Measurements from ENCODE around the gene OGG1. TPM values are rescaled to one million over a fixed set of nuclear protein-coding genes. Genes with fewer than 3 reads are reported as not detected.

Gene OGG1
- total RNA-seq (2014; rRNA removed; shearing (Covaris generic)), result 18.0 and 36.5 TPM in 2 replicates
- polyA plus RNA-seq (2016; fragmentation: Nextera tagmentation; extraction: Ambion mirVana), result 23.0 and 24.6 TPM in 2 replicates

GRCh38 chr3:9749645-9750555 lies at the start of gene OGG1:
OGG1 (plus strand) TSS chr3:9749952; CDS start chr3:9750287, 335 bp downstream.
- no peaks in the 10 kb centered on the region for H3K27me3 ChIP-seq (replicated peaks; ENCODE audit: insufficient read depth)
- H3K36me3 ChIP-seq (ENCODE audit: low read depth), result peaks cover 20% of the 10 kb centered on the region; the same call in 1 of the 2 replicates
- in situ Hi-C loops (cut with MboI), result no loop called here
- no peaks in the 10 kb centered on the region for H3K9me2 ChIP-seq (ENCODE audit: insufficient read depth)
- WGBS, 2 experiments (ENCODE audit: low coverage in 1 of 2, low lambda C conversion rate in 2 of 2, missing lambda C conversion rate in 2 of 2), result 1% methylated on average over 51 to 60 of the region's 60 CpGs
- H3F3A ChIP-seq (ENCODE audit: insufficient read depth), result peaks cover 24% of the 10 kb centered on the region
- H3K9ac ChIP-seq, result peak within 1 kb of the TSS; percentile 85
- DNase-seq, result peak; percentile 99
- H3K4me1 ChIP-seq (ENCODE audit: insufficient read depth), result peaks cover 19% of the 10 kb centered on the region; the same call in 1 of the 2 replicates
- H3K4me2 ChIP-seq (ENCODE audit: unreplicated experiment), result peak within 1 kb of the TSS; percentile 95
- no peaks in the 10 kb centered on the region for H3K9me3 ChIP-seq (ENCODE audit: low read depth)
- H4K20me1 ChIP-seq (ENCODE audit: insufficient read depth), result no peaks in the 10 kb centered on the region
- TF ChIP-seq EZH2 (IDR thresholded peaks at IDR 0.05; ENCODE audit: insufficient read depth, poor library complexity, severe bottlenecking) (no peak), EZH2phosphoT487 (IDR thresholded peaks at IDR 0.05; ENCODE audit: insufficient read depth, low read depth) (no peak)
- H3K79me2 ChIP-seq (ENCODE audit: insufficient read depth), result peaks cover 23% of the 10 kb centered on the region
- H2AFZ ChIP-seq, result peak within 1 kb of the TSS; percentile 87
- peak within 1 kb of the TSS; percentile 100 for H3K4me3 ChIP-seq
- H3K27ac ChIP-seq, result peak within 1 kb of the TSS; percentile 90

GRCh38 chr3:9700536-9700935 lies 49.2 kb upstream of the OGG1 start:
- Histone ChIP-seq H3K9me2 (ENCODE audit: insufficient read depth) (no peaks in the 10 kb centered on the region), H3K4me3 (no peak overlapping the region), H3K9ac (no peak overlapping the region), H3K4me2 (ENCODE audit: unreplicated experiment) (no peak overlapping the region), H3K36me3 (ENCODE audit: low read depth) (no peaks in the 10 kb centered on the region), H3K27me3 (replicated peaks; ENCODE audit: insufficient read depth) (peaks cover 10% of the 10 kb centered on the region; the same call in 1 of the 2 replicates), H3K79me2 (ENCODE audit: insufficient read depth) (no peaks in the 10 kb centered on the region), H3K9me3 (ENCODE audit: low read depth) (no peaks in the 10 kb centered on the region), H3K27ac (no peak overlapping the region), H2AFZ (no peak overlapping the region), H3K4me1 (ENCODE audit: insufficient read depth) (peaks cover 3% of the 10 kb centered on the region; the same call in 1 of the 2 replicates), H3F3A (ENCODE audit: insufficient read depth) (no peaks in the 10 kb centered on the region), H4K20me1 (ENCODE audit: insufficient read depth) (no peaks in the 10 kb centered on the region)
- peak; percentile 33 for DNase-seq
- WGBS, 2 experiments (ENCODE audit: low coverage in 1 of 2, low lambda C conversion rate in 2 of 2, missing lambda C conversion rate in 2 of 2), result 64 to 65% methylated on average over 2 of the region's 2 CpGs
- TF ChIP-seq EZH2 (IDR thresholded peaks at IDR 0.05; ENCODE audit: insufficient read depth, poor library complexity, severe bottlenecking), result no peak
- no peak for TF ChIP-seq EZH2phosphoT487 (IDR thresholded peaks at IDR 0.05; ENCODE audit: insufficient read depth, low read depth)
- in situ Hi-C loops (cut with MboI), result no loop called here

- H3K27ac ChIP-seq, result no peak overlapping the region
- H3K9ac ChIP-seq, result no peak overlapping the region
- H3F3A ChIP-seq (ENCODE audit: insufficient read depth), result no peaks in the 10 kb centered on the region
- H3K36me3 ChIP-seq (ENCODE audit: low read depth), result no peaks in the 10 kb centered on the region
- H3K4me3 ChIP-seq, result no peak overlapping the region
- no peaks in the 10 kb centered on the region for H3K9me2 ChIP-seq (ENCODE audit: insufficient read depth)
- no peak for TF ChIP-seq EZH2phosphoT487 (IDR thresholded peaks at IDR 0.05; ENCODE audit: insufficient read depth, low read depth)
- no peak for TF ChIP-seq EZH2 (IDR thresholded peaks at IDR 0.05; ENCODE audit: insufficient read depth, poor library complexity, severe bottlenecking)
- in situ Hi-C loops (cut with MboI), result no loop called here
- no peak overlapping the region for H3K4me2 ChIP-seq (ENCODE audit: unreplicated experiment)
- no peaks in the 10 kb centered on the region for H3K9me3 ChIP-seq (ENCODE audit: low read depth)
- H3K4me1 ChIP-seq (ENCODE audit: insufficient read depth), result peaks cover 3% of the 10 kb centered on the region; the same call in 1 of the 2 replicates
- no peak overlapping the region for H2AFZ ChIP-seq
- 93 to 97% methylated on average over 7 of the region's 7 CpGs for WGBS, 2 experiments (ENCODE audit: low coverage in 1 of 2, low lambda C conversion rate in 2 of 2, missing lambda C conversion rate in 2 of 2)
- DNase-seq, result no peak
- H3K79me2 ChIP-seq (ENCODE audit: insufficient read depth), result no peaks in the 10 kb centered on the region
- peaks cover 10% of the 10 kb centered on the region; the same call in 1 of the 2 replicates for H3K27me3 ChIP-seq (replicated peaks; ENCODE audit: insufficient read depth)
- no peaks in the 10 kb centered on the region for H4K20me1 ChIP-seq (ENCODE audit: insufficient read depth)
These were observed 48.7 kb upstream of the OGG1 start for GRCh38 chr3:9701006-9701405.

- H4K20me1 ChIP-seq (ENCODE audit: insufficient read depth), result no peaks in the 10 kb centered on the region
- H3K9me2 ChIP-seq (ENCODE audit: insufficient read depth), result no peaks in the 10 kb centered on the region
- H3K36me3 ChIP-seq (ENCODE audit: low read depth), result no peaks in the 10 kb centered on the region
- no peak overlapping the region for H3K4me3 ChIP-seq
- no peaks in the 10 kb centered on the region for H3K79me2 ChIP-seq (ENCODE audit: insufficient read depth)
- WGBS, 2 experiments (ENCODE audit: low coverage in 1 of 2, low lambda C conversion rate in 2 of 2, missing lambda C conversion rate in 2 of 2), result 94 to 98% methylated on average over 10 of the region's 10 CpGs
- H3K27me3 ChIP-seq (replicated peaks; ENCODE audit: insufficient read depth), result peaks cover 10% of the 10 kb centered on the region; the same call in 1 of the 2 replicates
- H3K27ac ChIP-seq, result no peak overlapping the region
- in situ Hi-C loops (cut with MboI), result no loop called here
- peaks cover 3% of the 10 kb centered on the region; the same call in 1 of the 2 replicates for H3K4me1 ChIP-seq (ENCODE audit: insufficient read depth)
- no peak for DNase-seq
- TF ChIP-seq EZH2phosphoT487 (IDR thresholded peaks at IDR 0.05; ENCODE audit: insufficient read depth, low read depth) (no peak), EZH2 (IDR thresholded peaks at IDR 0.05; ENCODE audit: insufficient read depth, poor library complexity, severe bottlenecking) (no peak)
- H2AFZ ChIP-seq, result no peak overlapping the region
- H3K9ac ChIP-seq, result no peak overlapping the region
- H3K9me3 ChIP-seq (ENCODE audit: low read depth), result no peaks in the 10 kb centered on the region
- no peak overlapping the region for H3K4me2 ChIP-seq (ENCODE audit: unreplicated experiment)
- H3F3A ChIP-seq (ENCODE audit: insufficient read depth), result no peaks in the 10 kb centered on the region
These were observed 48.0 kb upstream of the OGG1 start for GRCh38 chr3:9701711-9702110.
